PFSK-1 (cell line): ENCODE results near the gene KIAA0825.

Experiments
- POLR2AphosphoS5 ChIP-seq: IDR thresholded peaks from 2 replicates; pipeline ENCODE4 v1.6.1; 2012; ENCODE audit warnings: low read depth, mild to moderate bottlenecking, control low read depth, low read length, moderate library complexity
- REST ChIP-seq, 2 experiments: IDR thresholded peaks; 2 replicates each; pipeline versions ENCODE4 v1.6.1 to v1.8.0; 2011 to 2012; ENCODE audit warnings: low read depth in 2 of 2, low read length in 2 of 2, control low read depth in 1 of 2, inconsistent platforms in 1 of 2, mild to moderate bottlenecking in 1 of 2, moderate library complexity in 1 of 2; ENCODE audit not compliant: insufficient read depth in 1 of 2
- TAF1 ChIP-seq: IDR thresholded peaks from 2 replicates; pipeline ENCODE4 v1.6.1; 2012; ENCODE audit warnings: low read length, control low read depth, borderline replicate concordance; ENCODE audit not compliant: insufficient read depth

GRCh38 chr5:94595281-94595840 is 23.0 kb downstream of the KIAA0825 start:
- TF ChIP-seq TAF1: no peak
- TF ChIP-seq POLR2AphosphoS5: no peak
- TF ChIP-seq REST (IDR thresholded peaks at IDR 0.05; ENCODE audit: insufficient read depth in 1 of 2, low read depth in 2 of 2, low read length in 2 of 2): no peak
